Stimulated activated CD4-positive, alpha-beta T cell treated with anti-CD3 and anti-CD28 coated beads, Interleukin-1b, Interleukin-23, amount 100 ng/mL, for 4 hours (primary cell): ENCODE measurements around the gene LSM2.
"Not testable (repeated sequence)": the region's sequence is repeated elsewhere in the genome, so short reads cannot be mapped to it uniquely, and the experiment has no call there.

ENCODE experiments used
- DNase-seq, 2 donors: peaks; one replicate each; pipeline ENCODE4 v3.0.0-alpha.2; 2020; ENCODE audit warnings: low read depth in 2 of 2

LSM2 gene

GRCh38 chr6:31806470-31807272 lies at the start of gene LSM2:
LSM2 (minus strand) TSS chr6:31806966; CDS start chr6:31806757, 209 bp downstream.
- peak; percentile 96 to 97 for DNase-seq

DNA sequence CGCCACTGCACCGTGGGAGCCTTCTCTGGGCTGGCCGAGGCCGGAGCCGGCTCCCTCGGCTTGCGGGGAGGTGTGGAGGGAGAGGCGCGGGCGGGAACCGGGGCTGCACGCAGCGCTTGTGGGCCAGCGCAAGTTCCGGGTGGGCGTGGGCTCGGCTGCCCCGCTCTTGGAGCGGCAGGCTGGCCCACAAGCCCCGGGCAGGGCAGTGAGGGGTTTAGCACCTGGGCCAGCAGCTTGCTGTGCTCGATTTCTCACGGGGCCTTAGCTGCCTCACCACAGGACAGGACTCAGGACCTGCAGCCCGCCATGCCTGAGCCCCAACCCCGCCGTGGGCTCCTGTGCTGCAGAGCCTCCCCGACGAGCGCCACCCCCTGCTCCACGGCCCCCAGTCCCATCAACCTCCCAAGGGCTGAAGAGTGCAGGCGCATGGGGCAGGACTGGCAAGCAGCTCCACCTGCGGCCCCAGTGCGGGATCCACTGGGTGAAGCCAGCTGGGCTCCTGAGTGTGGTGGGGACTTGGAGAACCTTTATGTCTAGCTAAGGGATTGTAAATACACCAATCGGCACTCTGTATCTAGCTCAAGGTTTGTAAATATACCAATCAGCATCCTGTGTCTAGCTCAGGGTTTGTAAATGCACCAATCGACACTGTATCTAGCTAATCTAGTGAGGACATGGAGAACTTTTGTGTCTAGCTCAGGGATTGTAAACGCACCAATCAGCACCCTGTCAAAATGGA lies 45.4 kb upstream of the LSM2 start:
- DNase-seq: not testable (repeated sequence)

DNA sequence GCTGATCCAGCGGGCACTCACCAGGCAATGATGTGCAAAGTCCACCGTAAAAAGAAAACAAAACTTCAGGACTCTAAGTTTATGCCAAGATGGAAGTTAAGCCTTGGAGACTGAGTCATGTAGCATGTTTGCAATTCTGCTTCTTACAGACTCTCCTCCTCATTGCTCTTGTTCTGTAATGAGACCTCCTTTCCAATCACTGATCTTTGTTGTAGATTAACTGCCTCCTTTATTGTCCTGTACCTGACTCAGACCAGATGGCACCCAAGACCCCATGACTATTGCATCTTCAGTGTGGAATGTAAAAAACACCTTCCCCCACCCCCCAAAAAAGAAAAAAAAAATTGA lies 44.7 kb upstream of the LSM2 start:
- no peak for DNase-seq

- DNase-seq: no peak
These were observed 44.2 kb upstream of the LSM2 start for GRCh38 chr6:31850765-31851484.

GRCh38 chr6:31847276-31847978 lies 40.7 kb upstream of the LSM2 start:
- DNase-seq: no peak

- no peak for DNase-seq
These were observed 37.7 kb upstream of the LSM2 start for GRCh38 chr6:31844507-31844906.

GRCh38 chr6:31842053-31842452 lies 35.3 kb upstream of the LSM2 start:
- DNase-seq: no peak

- DNase-seq: not testable (repeated sequence)
These were observed 33.0 kb upstream of the LSM2 start for GRCh38 chr6:31839779-31840126.

DNA sequence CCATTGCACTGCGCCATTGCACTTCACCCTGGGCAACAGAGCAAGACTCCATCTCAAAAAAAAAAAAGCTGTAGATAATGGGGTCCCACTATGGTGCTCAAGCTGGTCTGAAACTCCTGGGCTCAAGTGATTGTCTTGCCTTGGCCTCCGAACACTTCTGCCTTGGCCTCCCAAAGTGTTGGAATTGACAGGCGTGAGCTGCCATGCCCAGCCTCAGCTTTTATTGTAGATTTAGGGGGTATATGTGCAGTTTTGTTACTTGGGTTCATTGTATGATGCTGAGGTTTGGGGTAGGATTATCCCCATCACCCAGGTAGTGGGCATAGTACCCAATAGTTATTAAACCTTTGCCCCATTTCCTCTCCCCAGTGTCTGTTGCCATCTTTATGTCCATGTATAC lies 32.2 kb upstream of the LSM2 start:
- DNase-seq: no peak

- DNase-seq: not testable (repeated sequence)
These were observed 31.4 kb upstream of the LSM2 start for GRCh38 chr6:31838114-31838553.

DNA sequence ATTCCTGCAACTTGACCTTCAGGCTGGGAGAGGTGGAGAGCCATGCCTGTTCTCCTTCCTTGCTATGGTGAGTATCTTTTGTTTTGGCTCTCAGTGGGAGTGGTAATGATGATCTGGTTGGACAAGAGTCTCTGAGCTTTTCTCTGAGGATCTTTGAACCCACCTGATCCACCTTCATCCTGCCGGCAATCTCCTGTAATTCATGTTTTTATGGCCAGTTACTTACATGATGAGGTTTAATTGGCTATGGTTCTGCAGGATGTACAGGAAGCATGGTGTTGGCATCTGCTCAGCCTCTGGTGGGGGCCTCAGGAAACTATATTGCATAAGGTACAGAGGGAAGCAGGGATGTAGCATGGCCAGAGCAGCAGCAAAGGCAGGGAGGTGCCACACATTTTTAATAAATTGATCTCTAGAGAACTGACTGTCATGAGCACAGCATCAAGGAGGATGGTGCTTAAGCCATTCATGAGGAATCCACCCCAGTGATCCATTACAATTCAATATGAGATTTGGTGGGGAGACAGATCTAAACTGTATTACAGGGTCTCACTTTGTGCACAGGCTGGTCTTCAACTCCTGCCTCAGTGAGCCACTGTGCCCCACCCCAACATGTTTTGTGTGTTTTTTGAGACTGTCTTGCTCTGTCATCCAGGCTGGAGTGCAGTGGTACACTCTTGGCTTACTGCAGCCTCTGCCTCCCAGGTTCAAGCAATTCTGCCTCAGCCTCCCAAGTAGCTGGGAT lies 30.8 kb upstream of the LSM2 start:
- DNase-seq: no peak

DNA sequence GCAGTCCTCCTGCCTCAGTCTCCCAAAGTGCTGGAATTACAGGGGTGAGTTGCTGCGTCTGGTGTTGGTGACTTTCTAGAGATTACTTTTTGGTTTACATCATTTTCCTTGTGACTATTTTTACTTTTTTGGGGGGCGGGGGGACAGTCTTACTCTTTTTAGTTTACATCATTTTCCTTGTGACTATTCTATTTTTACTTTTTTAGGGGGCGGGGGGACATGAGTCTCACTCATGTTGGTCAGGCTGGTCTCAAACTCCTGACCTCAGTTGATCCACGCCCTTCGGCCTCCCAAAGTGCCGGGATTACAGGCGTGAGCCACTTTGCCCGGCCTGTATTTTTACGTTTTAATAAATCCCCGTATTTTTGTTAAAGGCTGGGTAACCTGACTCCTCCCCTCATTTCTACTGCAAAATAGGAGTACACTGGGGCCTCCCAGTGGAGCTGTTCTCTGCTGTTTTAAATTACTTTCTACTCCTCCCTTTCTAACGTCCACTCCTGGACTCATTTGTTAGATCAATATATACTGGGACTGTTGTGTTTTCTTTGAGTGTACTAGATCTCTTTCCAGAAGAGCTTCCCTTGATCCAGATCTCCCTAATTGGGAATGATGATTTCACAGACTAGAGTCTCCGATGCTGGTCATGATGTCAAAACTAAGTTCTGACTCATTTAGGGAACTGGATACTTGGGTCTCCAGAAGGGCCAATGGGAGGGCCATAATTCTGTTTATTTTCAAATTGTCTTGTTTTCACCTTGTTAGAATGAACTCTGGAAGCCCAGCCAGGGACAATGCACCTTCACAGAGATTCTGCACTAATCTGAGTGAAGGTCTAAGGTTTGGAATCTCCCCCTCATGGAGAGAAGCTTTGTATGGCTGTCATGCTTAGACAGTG lies 30.0 kb upstream of the LSM2 start:
- no peak for DNase-seq

DNA sequence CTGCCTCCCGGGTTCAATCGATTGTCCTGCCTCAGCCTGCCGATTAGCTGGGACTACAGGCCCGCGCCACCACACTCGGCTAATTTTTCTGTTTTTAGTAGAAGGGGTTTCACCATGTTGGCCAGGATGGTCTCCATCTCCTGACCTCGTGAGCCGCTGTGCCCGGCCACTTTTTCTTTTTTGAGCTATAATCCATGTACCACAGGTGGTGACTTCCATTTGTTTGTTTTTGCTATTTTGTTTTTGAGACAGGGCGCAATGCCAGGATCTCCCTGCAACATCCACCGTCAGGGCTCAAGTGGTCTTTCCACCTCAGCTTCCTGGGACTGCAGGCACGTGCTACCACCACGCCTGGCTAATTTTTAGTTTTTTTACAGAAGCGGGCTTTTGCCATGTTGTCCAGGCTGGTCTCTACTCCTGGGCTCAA lies 29.3 kb upstream of the LSM2 start:
- DNase-seq: no peak

DNA sequence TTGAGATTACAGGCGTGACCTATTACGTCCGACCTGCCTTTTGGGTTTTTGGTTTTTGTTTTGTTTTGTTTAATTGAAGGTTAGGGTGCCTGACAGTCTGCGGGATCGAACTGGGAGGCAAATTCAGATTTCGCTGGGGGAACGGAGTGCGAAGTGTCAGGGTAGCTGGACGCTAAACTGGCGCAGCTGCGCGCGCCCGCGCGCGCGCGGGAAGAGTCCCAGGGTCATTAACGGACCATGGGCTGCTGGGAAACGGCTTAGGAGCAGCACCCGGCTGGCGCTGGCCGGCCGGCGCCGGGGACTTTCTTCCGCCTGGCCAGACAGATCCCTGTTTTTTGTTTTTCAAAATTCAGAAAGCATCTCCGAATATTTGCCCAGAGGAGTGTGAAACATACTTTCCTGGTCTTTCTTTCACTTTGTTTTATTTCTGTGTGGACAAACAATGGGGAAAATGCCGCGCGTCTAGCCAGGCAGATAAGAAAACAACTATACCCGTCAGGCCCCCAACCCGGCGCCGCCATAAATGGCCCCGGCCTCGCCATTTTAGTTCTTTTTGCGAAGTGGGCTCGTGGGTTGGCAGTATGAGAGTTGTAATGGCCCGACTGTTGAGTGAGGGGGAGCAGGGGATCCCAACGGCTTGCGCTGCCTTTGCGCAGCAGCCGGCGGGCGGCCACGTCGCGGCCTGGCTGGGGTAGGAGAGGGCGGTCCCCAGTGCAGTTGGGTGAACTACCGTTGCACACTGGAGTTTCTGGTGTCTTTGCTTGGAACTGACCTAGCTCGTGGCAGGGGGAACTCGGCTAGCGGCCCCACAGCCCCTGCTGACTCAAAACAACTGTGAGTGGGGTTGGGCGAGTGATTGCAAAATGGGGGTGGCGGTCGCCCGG lies 27.8 kb upstream of the LSM2 start:
- peak; percentile 72 to 80 for DNase-seq

GRCh38 chr6:31831350-31832215 lies 24.8 kb upstream of the LSM2 start:
- no peak for DNase-seq

- DNase-seq: no peak
These were observed 24.1 kb upstream of the LSM2 start for GRCh38 chr6:31830886-31831335.

DNA sequence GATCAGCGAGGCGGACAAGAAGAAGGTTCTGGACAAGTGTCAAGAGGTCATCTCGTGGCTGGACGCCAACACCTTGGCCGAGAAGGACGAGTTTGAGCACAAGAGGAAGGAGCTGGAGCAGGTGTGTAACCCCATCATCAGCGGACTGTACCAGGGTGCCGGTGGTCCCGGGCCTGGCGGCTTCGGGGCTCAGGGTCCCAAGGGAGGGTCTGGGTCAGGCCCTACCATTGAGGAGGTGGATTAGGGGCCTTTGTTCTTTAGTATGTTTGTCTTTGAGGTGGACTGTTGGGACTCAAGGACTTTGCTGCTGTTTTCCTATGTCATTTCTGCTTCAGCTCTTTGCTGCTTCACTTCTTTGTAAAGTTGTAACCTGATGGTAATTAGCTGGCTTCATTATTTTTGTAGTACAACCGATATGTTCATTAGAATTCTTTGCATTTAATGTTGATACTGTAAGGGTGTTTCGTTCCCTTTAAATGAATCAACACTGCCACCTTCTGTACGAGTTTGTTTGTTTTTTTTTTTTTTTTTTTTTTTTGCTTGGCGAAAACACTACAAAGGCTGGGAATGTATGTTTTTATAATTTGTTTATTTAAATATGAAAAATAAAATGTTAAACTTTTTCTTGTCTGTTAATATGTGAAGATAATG lies 23.0 kb upstream of the LSM2 start:
- DNase-seq: no peak
